NT2/D1 (cell line): ENCODE data around the gene IER5.

Experiments
- SUZ12 ChIP-seq: IDR thresholded peaks from 2 replicates; pipeline ENCODE4 v1.6.1; 2011; ENCODE audit not compliant: insufficient read length, insufficient read depth; ENCODE audit errors: extremely low read depth
- YY1 ChIP-seq: IDR thresholded peaks from 2 replicates; pipeline ENCODE4 v1.6.1; 2011; ENCODE audit not compliant: insufficient read length, insufficient read depth
- ZNF274 ChIP-seq: IDR thresholded peaks from 2 replicates; pipeline ENCODE4 v1.6.1; 2011; ENCODE audit warnings: mild to moderate bottlenecking, low read depth, low read length

DNA sequence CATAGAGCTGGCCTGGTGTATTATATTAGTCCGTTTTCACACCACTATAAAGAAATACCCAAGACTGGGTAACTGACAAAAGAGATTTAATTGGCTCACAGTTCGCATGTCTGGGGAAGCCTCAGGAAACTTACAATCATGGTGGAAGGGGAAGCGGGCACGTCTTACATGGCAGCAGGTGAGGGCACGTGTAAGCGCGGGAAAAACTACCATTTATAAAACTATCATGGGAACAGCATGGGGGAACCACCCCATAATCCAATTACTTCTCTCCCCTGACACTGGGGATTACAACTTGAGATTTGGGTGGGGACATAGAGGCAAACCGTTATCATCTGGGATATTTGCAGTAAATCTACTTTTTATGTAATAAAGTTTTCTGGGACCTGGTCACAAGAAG lies 6.8 kb downstream of the IER5 start:
- TF ChIP-seq YY1 (no peak), SUZ12 (no peak), ZNF274 (no peak)
